ENCODE data around the gene PAPSS1. TPM values are rescaled to one million over a fixed set of nuclear protein-coding genes. Genes with fewer than 3 reads are reported as not detected.

PAPSS1 gene
- total and polyA plus RNA-seq, 2 of the 8 experiments (the other 6 are each of a cell fraction or from before 2014, with no cell fraction given): 79.2 to 98.5 TPM

DNA sequence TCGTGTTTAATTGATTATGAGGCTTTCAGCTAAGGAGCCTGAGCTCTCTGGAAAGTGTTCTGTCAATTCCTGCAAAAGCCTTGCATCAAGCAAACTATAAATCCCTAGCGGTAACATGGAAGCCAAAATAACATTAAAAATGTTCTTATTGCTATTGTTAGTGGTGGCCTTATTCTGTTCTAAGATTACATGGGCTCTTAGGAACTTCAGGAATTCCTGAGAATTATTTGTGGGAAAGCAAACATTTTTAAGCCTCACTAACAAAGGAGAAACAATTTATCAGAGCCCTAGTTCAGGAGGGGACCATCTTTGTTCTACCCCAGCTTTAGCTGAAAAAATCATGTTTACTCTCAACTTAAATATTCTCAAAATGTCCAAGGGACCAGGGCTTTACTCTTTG is 119.6 kb downstream of the PAPSS1 start:
- Histone ChIP-seq H4K91ac (replicated peaks; ENCODE audit: insufficient read length, low read length) (no peak overlapping the region), H4K8ac (ENCODE audit: extremely low read depth, insufficient read depth, low read length) (no peak overlapping the region), H3K4ac (replicated peaks; ENCODE audit: insufficient read length, low read depth, low read length) (no peak overlapping the region), H3K9me3 (ENCODE audit: insufficient read depth in 2 of 2, low read depth in 1 of 2, low read length in 1 of 2) (no peaks in the 10 kb centered on the region), H2AFZ (ENCODE audit: low read length) (peak overlapping the region; percentile 84; the same call in 1 of the 2 replicates), H3K14ac (ENCODE audit: insufficient read length) (no peak overlapping the region), H4K20me1 (replicated peaks in 1 of 2; ENCODE audit: control insufficient read depth in 1 of 2, insufficient read depth in 2 of 2, low read length in 2 of 2) (no peaks in the 10 kb centered on the region), H3K4me1 (replicated peaks in 1 of 4; ENCODE audit: control insufficient read depth in 3 of 4, insufficient read depth in 4 of 4, low read length in 3 of 4) (no peaks in the 10 kb centered on the region), H3K4me2 (ENCODE audit: insufficient read depth in 1 of 2, low read depth in 2 of 2, low read length in 2 of 2) (no peak overlapping the region), H3K9ac (replicated peaks in 1 of 4; ENCODE audit: extremely low read depth in 1 of 4, low read depth in 3 of 4, low read length in 3 of 4) (no peak overlapping the region), H4K5ac (ENCODE audit: insufficient read length, low read depth, low read length) (no peak overlapping the region), H2BK12ac (ENCODE audit: low read depth, low read length) (no peak overlapping the region), H3K4me3 (ENCODE audit: extremely low read depth in 1 of 4, insufficient read depth in 2 of 4, low read depth in 3 of 4, low read length in 4 of 4) (no peak overlapping the region), H3K23ac (ENCODE audit: insufficient read length) (no peak overlapping the region), H2AK5ac (ENCODE audit: low read depth, low read length) (no peak overlapping the region), H2BK5ac (ENCODE audit: low read depth, low read length) (no peak overlapping the region), H2BK20ac (ENCODE audit: low read length) (no peak overlapping the region), H3K79me2 (ENCODE audit: control insufficient read depth in 1 of 2, insufficient read depth in 2 of 2, low read length in 2 of 2) (no peaks in the 10 kb centered on the region), H3K36me3 (ENCODE audit: control insufficient read depth in 2 of 4, insufficient read depth in 4 of 4, low read length in 3 of 4) (no peaks in the 10 kb centered on the region), H3K27ac (ENCODE audit: low read depth, low read length) (no peak overlapping the region), H3K56ac (replicated peaks; ENCODE audit: insufficient read length, low read depth, low read length) (no peak overlapping the region), H2BK15ac (ENCODE audit: low read length) (no peak overlapping the region), H2BK120ac (replicated peaks; ENCODE audit: low read depth, low read length) (no peak overlapping the region), H3K23me2 (ENCODE audit: low read depth, low read length) (no peaks in the 10 kb centered on the region), H3K27me3 (replicated peaks in 1 of 4; ENCODE audit: control insufficient read depth in 3 of 4, extremely low read depth in 1 of 4, insufficient read depth in 3 of 4, low read length in 3 of 4) (no peaks in the 10 kb centered on the region), H3K79me1 (ENCODE audit: low read depth, low read length) (no peaks in the 10 kb centered on the region), H3K18ac (ENCODE audit: extremely low read depth, low read length) (no peak overlapping the region)
- ChIA-PET CTCF (ENCODE audit: partially characterized antibody) (interaction anchor here (1.1 to 1.2 kb wide), 2 partner anchors 23 to 134 kb away, joined by 3 to 4 read pairs; no protein-coding TSS in a partner anchor), POLR2A (ENCODE audit: partially characterized antibody) (no interaction called here)
- no peak for FAIRE-seq
- 88% methylated on average over 2 of the region's 2 CpGs; no CpG with 5 or more reads in 1 of the 2 experiments for WGBS, 2 experiments (ENCODE audit: extremely low coverage in 1 of 2, insufficient coverage in 1 of 2, insufficient read length in 1 of 2, insufficient replicate concordance in 2 of 2, low coverage in 1 of 2, low lambda C conversion rate in 2 of 2, missing lambda C conversion rate in 1 of 2)
- no peak for DNase-seq (ENCODE audit: low read depth in 1 of 2, low spot score in 2 of 2)
- TF ChIP-seq, protein P1, sequence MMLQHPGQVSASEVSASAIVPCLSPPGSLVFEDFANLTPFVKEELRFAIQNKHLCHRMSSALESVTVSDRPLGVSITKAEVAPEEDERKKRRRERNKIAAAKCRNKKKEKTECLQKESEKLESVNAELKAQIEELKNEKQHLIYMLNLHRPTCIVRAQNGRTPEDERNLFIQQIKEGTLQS (IDR thresholded peaks at IDR 0.05; ENCODE audit: insufficient read depth, low read depth, low read length): no peak
- TF ChIP-seq TAF1 (IDR thresholded peaks at IDR 0.05; ENCODE audit: low read depth, low read length) (no peak), POLR2A (IDR thresholded peaks at IDR 0.05; ENCODE audit: control extremely low read depth in 1 of 2, low read depth in 2 of 2, low read length in 2 of 2) (no peak), MAFK (IDR thresholded peaks at IDR 0.05; ENCODE audit: low read depth, low read length) (no peak), SP4 (IDR thresholded peaks at IDR 0.05; ENCODE audit: low read length) (no peak), ASH2L (IDR thresholded peaks at IDR 0.05; ENCODE audit: low read length) (no peak), ZNF274 (IDR thresholded peaks at IDR 0.05; ENCODE audit: borderline replicate concordance, extremely low read depth, low read length) (no peak), SP2 (IDR thresholded peaks at IDR 0.05; ENCODE audit: low read length) (no peak), SIN3A (conservative IDR thresholded peaks at IDR 0.05 in 1 of 2, IDR thresholded peaks at IDR 0.05 in 1 of 2; ENCODE audit: low read depth in 1 of 2, low read length in 2 of 2) (no peak), TAF7 (optimal IDR thresholded peaks at IDR 0.05; ENCODE audit: borderline replicate concordance, low read depth, low read length) (no peak), HDAC6 (IDR thresholded peaks at IDR 0.05; ENCODE audit: low read depth, low read length) (no peak), PHF8 (conservative IDR thresholded peaks at IDR 0.05; ENCODE audit: low read depth, low read length) (no peak), CHD2 (IDR thresholded peaks at IDR 0.05; ENCODE audit: low read length) (no peak), KDM5A (IDR thresholded peaks at IDR 0.05; ENCODE audit: low read length) (no peak), POU5F1 (IDR thresholded peaks at IDR 0.05; ENCODE audit: low read depth, low read length) (no peak), FOSL1 (IDR thresholded peaks at IDR 0.05; ENCODE audit: insufficient read depth, low read depth, low read length) (no peak)

Measured in H1 (cell line).